IPS-20b (cell line): ENCODE results near the gene DNAJA4.
"Not testable (repeated sequence)": the region's sequence is repeated elsewhere in the genome, so short reads cannot be mapped to it uniquely, and the experiment has no call there.

Experiments used
- H3K27ac ChIP-seq: one replicate; pipeline ENCODE4 v1.5.1; 2013; ENCODE audit warnings: low read length
- H3K27me3 ChIP-seq: 2 replicates; pipeline ENCODE4 v1.6.1; 2013; ENCODE audit warnings: mild to moderate bottlenecking, low read length, inconsistent platforms; ENCODE audit not compliant: insufficient read depth
- H3K36me3 ChIP-seq: 2 replicates; pipeline ENCODE4 v1.6.1; 2013; ENCODE audit warnings: low read depth, mild to moderate bottlenecking, inconsistent platforms, low read length, moderate library complexity; ENCODE audit not compliant: insufficient read depth
- H3K4me1 ChIP-seq: 2 replicates; pipeline ENCODE4 v1.6.1; 2013; ENCODE audit warnings: mild to moderate bottlenecking, control low read depth, inconsistent platforms, low read length, moderate library complexity; ENCODE audit not compliant: insufficient read depth
- H3K4me3 ChIP-seq: 2 replicates; pipeline ENCODE4 v1.5.1; 2013; ENCODE audit warnings: mild to moderate bottlenecking, low read length, inconsistent platforms
- H3K9ac ChIP-seq: 2 replicates; pipeline ENCODE4 v1.6.1; 2013; ENCODE audit warnings: low read depth, mild to moderate bottlenecking, inconsistent platforms, low read length, moderate library complexity
- H3K9me3 ChIP-seq: 2 replicates; pipeline ENCODE4 v1.6.1; 2013; ENCODE audit warnings: mild to moderate bottlenecking, low read depth, low read length, inconsistent platforms; ENCODE audit not compliant: insufficient read depth

The DNAJA4 gene

GRCh38 chr15:78245392-78245791 is 19.0 kb upstream of the DNAJA4 start:
- H3K4me1 ChIP-seq, H3K9ac ChIP-seq, H3K27me3 ChIP-seq, H3K4me3 ChIP-seq, H3K36me3 ChIP-seq, H3K27ac ChIP-seq, H3K9me3 ChIP-seq: not testable (repeated sequence)

GRCh38 chr15:78245976-78246620 is 18.3 kb upstream of the DNAJA4 start:
- not testable (repeated sequence) for H3K4me1 ChIP-seq, H3K36me3 ChIP-seq, H3K9me3 ChIP-seq, H3K27me3 ChIP-seq, H3K27ac ChIP-seq, H3K4me3 ChIP-seq, H3K9ac ChIP-seq

- H3K27ac ChIP-seq: no peak overlapping the region
- H3K36me3 ChIP-seq: no peaks in the 10 kb centered on the region
- H3K4me1 ChIP-seq: peaks cover 7% of the 10 kb centered on the region
- no peaks in the 10 kb centered on the region for H3K27me3 ChIP-seq
- no peak overlapping the region for H3K4me3 ChIP-seq
- no peak overlapping the region for H3K9ac ChIP-seq
- no peaks in the 10 kb centered on the region for H3K9me3 ChIP-seq
Measured at GRCh38 chr15:78247911-78248310, 16.5 kb upstream of the DNAJA4 start.

- Histone ChIP-seq H3K27ac (no peak overlapping the region), H3K9me3 (no peaks in the 10 kb centered on the region), H3K4me1 (no peaks in the 10 kb centered on the region), H3K36me3 (no peaks in the 10 kb centered on the region), H3K27me3 (no peaks in the 10 kb centered on the region), H3K4me3 (no peak overlapping the region), H3K9ac (no peak overlapping the region)
Measured at GRCh38 chr15:78249131-78249530, 15.2 kb upstream of the DNAJA4 start.

- H3K36me3 ChIP-seq: no peaks in the 10 kb centered on the region
- no peak overlapping the region for H3K4me3 ChIP-seq
- H3K27ac ChIP-seq: no peak overlapping the region
- H3K9me3 ChIP-seq: no peaks in the 10 kb centered on the region
- H3K4me1 ChIP-seq: no peaks in the 10 kb centered on the region
- no peaks in the 10 kb centered on the region for H3K27me3 ChIP-seq
- no peak overlapping the region for H3K9ac ChIP-seq
Measured at GRCh38 chr15:78251136-78251535, 13.2 kb upstream of the DNAJA4 start.

GRCh38 chr15:78255421-78256043 is 8.8 kb upstream of the DNAJA4 start:
- no peaks in the 10 kb centered on the region for H3K4me1 ChIP-seq

GRCh38 chr15:78256044-78256437 is 8.3 kb upstream of the DNAJA4 start:
- Histone ChIP-seq H3K36me3 (no peaks in the 10 kb centered on the region), H3K4me3 (no peak overlapping the region), H3K9me3 (no peaks in the 10 kb centered on the region), H3K27me3 (no peaks in the 10 kb centered on the region), H3K9ac (no peak overlapping the region), H3K27ac (no peak overlapping the region), H3K4me1 (no peaks in the 10 kb centered on the region)

More at GRCh38 chr15:78255421-78256043, 8.8 kb upstream of the DNAJA4 start:
- no peaks in the 10 kb centered on the region for H3K9me3 ChIP-seq
- H3K27ac ChIP-seq: no peak overlapping the region
- H3K36me3 ChIP-seq: no peaks in the 10 kb centered on the region
- H3K27me3 ChIP-seq: no peaks in the 10 kb centered on the region
- no peak overlapping the region for H3K9ac ChIP-seq
- H3K4me3 ChIP-seq: no peak overlapping the region

GRCh38 chr15:78257681-78258080 is 6.7 kb upstream of the DNAJA4 start:
- H3K9me3 ChIP-seq: no peaks in the 10 kb centered on the region
- H3K36me3 ChIP-seq: no peaks in the 10 kb centered on the region
- H3K27me3 ChIP-seq: no peaks in the 10 kb centered on the region
- no peak overlapping the region for H3K9ac ChIP-seq
- H3K27ac ChIP-seq: no peak overlapping the region
- no peak overlapping the region for H3K4me3 ChIP-seq
- H3K4me1 ChIP-seq: no peaks in the 10 kb centered on the region

- H3K27me3 ChIP-seq: peaks cover 12% of the 10 kb centered on the region
- no peaks in the 10 kb centered on the region for H3K9me3 ChIP-seq
- H3K27ac ChIP-seq: no peak overlapping the region
Measured at GRCh38 chr15:78259232-78259631, 5.1 kb upstream of the DNAJA4 start.

GRCh38 chr15:78260489-78260888 is 3.9 kb upstream of the DNAJA4 start:
- no peaks in the 10 kb centered on the region for H3K36me3 ChIP-seq
- no peaks in the 10 kb centered on the region for H3K9me3 ChIP-seq
- H3K4me1 ChIP-seq: no peaks in the 10 kb centered on the region
- H3K4me3 ChIP-seq: no peak overlapping the region
- H3K9ac ChIP-seq: no peak overlapping the region
- H3K27ac ChIP-seq: no peak overlapping the region
- peaks cover 21% of the 10 kb centered on the region for H3K27me3 ChIP-seq

More at GRCh38 chr15:78259232-78259631, 5.1 kb upstream of the DNAJA4 start:
- H3K36me3 ChIP-seq: no peaks in the 10 kb centered on the region
- H3K4me3 ChIP-seq: no peak overlapping the region
- no peaks in the 10 kb centered on the region for H3K4me1 ChIP-seq
- H3K9ac ChIP-seq: no peak overlapping the region

- no peak overlapping the region for H3K27ac ChIP-seq
Measured at GRCh38 chr15:78261062-78261461, 3.3 kb upstream of the DNAJA4 start.

GRCh38 chr15:78263351-78263781 is 996 bp upstream of the DNAJA4 start:
- Histone ChIP-seq H3K9me3 (no peaks in the 10 kb centered on the region), H3K4me1 (no peaks in the 10 kb centered on the region), H3K27ac (no peak overlapping the region), H3K9ac (no peak overlapping the region), H3K36me3 (no peaks in the 10 kb centered on the region), H3K4me3 (no peak overlapping the region), H3K27me3 (peaks cover 23% of the 10 kb centered on the region)

More at GRCh38 chr15:78261062-78261461, 3.3 kb upstream of the DNAJA4 start:
- Histone ChIP-seq H3K4me3 (no peak overlapping the region), H3K36me3 (no peaks in the 10 kb centered on the region), H3K9me3 (no peaks in the 10 kb centered on the region), H3K27me3 (peaks cover 23% of the 10 kb centered on the region), H3K4me1 (no peaks in the 10 kb centered on the region), H3K9ac (no peak overlapping the region)
